NB4 (cell line): ENCODE results near the gene MB21D2.

ENCODE experiments used
- CTCF ChIP-seq: IDR thresholded peaks from one replicate; pipeline ENCODE4 v1.5.1; 2012; ENCODE audit warnings: low read depth, low read length
- MYC ChIP-seq: IDR thresholded peaks from 2 replicates; pipeline ENCODE4 v1.6.1; 2011; ENCODE audit warnings: low read depth, low read length
- POLR2A ChIP-seq: IDR thresholded peaks from 2 replicates; pipeline ENCODE4 v1.6.1; 2011; ENCODE audit warnings: mild to moderate bottlenecking; ENCODE audit not compliant: insufficient read length; ENCODE audit errors: extremely low read depth
- TF ChIP-seq, protein P1 (sequence below): IDR thresholded peaks from 2 replicates; pipeline ENCODE4 v1.6.1; 2011; ENCODE audit warnings: low read depth, low read length

DNA sequence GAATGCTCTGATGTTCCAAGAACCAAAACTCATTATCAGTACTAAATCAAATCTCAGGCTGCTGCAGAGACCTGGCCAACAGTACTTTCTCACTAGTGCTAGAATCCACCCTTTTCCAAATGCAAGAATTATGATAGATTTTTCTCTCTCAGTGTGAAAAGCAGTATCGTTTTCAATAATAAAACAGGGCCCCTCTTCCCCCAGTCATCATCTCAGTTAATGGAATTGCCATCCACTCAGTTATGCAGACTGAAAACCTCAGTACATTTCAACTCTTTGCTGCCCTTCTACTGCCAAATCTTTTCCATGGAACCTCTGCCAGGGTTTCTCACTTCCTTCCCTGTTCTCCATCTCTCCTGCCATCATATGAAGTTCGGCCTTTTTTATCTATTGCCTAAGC lies 117.9 kb downstream of the MB21D2 start:
- TF ChIP-seq CTCF: no peak
- TF ChIP-seq POLR2A: no peak
- TF ChIP-seq MYC: no peak
- TF ChIP-seq, protein P1, sequence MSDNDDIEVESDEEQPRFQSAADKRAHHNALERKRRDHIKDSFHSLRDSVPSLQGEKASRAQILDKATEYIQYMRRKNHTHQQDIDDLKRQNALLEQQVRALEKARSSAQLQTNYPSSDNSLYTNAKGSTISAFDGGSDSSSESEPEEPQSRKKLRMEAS: no peak
